Keratinocyte (primary cell): ENCODE measurements around the gene ABCG4. TPM values are rescaled to one million over a fixed set of nuclear protein-coding genes. Genes with fewer than 3 reads are reported as not detected.
"Not testable (repeated sequence)": the region's sequence is repeated elsewhere in the genome, so short reads cannot be mapped to it uniquely, and the experiment has no call there.

Experiments
- DNase-seq: peaks from one replicate; pipeline ENCODE4 v3.0.0-alpha.2; 2011; ENCODE audit warnings: low read depth, missing footprints, low spot score
- FAIRE-seq: peaks from 2 replicates; lab custom pipeline; 2011; peaks lifted over from hg19 to GRCh38; lab: Jason Lieb, UNC
- H2AFZ ChIP-seq: 2 replicates; pipeline ENCODE4 v1.6.0; 2012; ENCODE audit warnings: low read length, control low read depth, inconsistent platforms; ENCODE audit not compliant: control insufficient read depth
- H3K27ac ChIP-seq: 2 replicates; pipeline ENCODE4 v1.5.1; 2011; ENCODE audit warnings: low read length; ENCODE audit not compliant: control insufficient read depth, insufficient read depth
- H3K27me3 ChIP-seq: 3 replicates; pipeline ENCODE4 v1.6.0; 2011; ENCODE audit warnings: low read length; ENCODE audit not compliant: control insufficient read depth, insufficient read depth; ENCODE audit errors: extremely low read depth
- H3K36me3 ChIP-seq, 2 experiments: 2 replicates in 1 of 2; 3 replicates in 1 of 2; pipeline ENCODE4 v1.5.1; 2011; ENCODE audit warnings: low read length in 2 of 2, mild to moderate bottlenecking in 1 of 2; ENCODE audit not compliant: control insufficient read depth in 2 of 2, insufficient read depth in 2 of 2; ENCODE audit errors: extremely low read depth in 1 of 2
- H3K4me1 ChIP-seq: 3 replicates; pipeline ENCODE4 v1.5.1; 2011; ENCODE audit warnings: low read length; ENCODE audit not compliant: control insufficient read depth, insufficient read depth; ENCODE audit errors: extremely low read depth
- H3K4me2 ChIP-seq: 3 replicates; pipeline ENCODE4 v1.6.0; 2011; ENCODE audit warnings: low read depth, low read length; ENCODE audit not compliant: control insufficient read depth, insufficient read depth; ENCODE audit errors: extremely low read depth
- H3K4me3 ChIP-seq, 3 experiments: fragments of 200-600 bp in 1 of 3; sonication (generic) in 1 of 3; 2 replicates in 2 of 3; 3 replicates in 1 of 3; pipeline ENCODE4 v1.5.1; 2011 to 2016; ENCODE audit warnings: low read length in 3 of 3, mild to moderate bottlenecking in 3 of 3, control low read depth in 2 of 3, inconsistent platforms in 1 of 3, low read depth in 1 of 3, mixed read lengths in 1 of 3, mixed run types in 1 of 3, moderate library complexity in 1 of 3; ENCODE audit not compliant: control insufficient read depth in 2 of 3, insufficient read depth in 2 of 3; ENCODE audit errors: extremely low read depth in 1 of 3
- H3K79me2 ChIP-seq: 2 replicates; pipeline ENCODE4 v1.6.0; 2012; ENCODE audit warnings: low read length; ENCODE audit not compliant: control insufficient read depth, insufficient read depth
- H3K9ac ChIP-seq: 3 replicates; pipeline ENCODE4 v1.6.0; 2011; ENCODE audit warnings: low read length; ENCODE audit not compliant: control insufficient read depth, insufficient read depth; ENCODE audit errors: extremely low read depth
- H3K9me1 ChIP-seq: 3 replicates; pipeline ENCODE4 v1.6.0; 2011; ENCODE audit warnings: low read length; ENCODE audit not compliant: control insufficient read depth, insufficient read depth; ENCODE audit errors: extremely low read depth
- H3K9me3 ChIP-seq: 2 replicates; pipeline ENCODE4 v1.5.1; 2012; ENCODE audit warnings: low read depth, low read length; ENCODE audit not compliant: control insufficient read depth
- H4K20me1 ChIP-seq: 3 replicates; pipeline ENCODE4 v1.6.0; 2011; ENCODE audit warnings: low read length; ENCODE audit not compliant: control insufficient read depth, insufficient read depth; ENCODE audit errors: extremely low read depth
- EZH2 ChIP-seq: IDR thresholded peaks from one replicate; pipeline ENCODE4 v1.6.1; 2012; ENCODE audit warnings: inconsistent platforms, mild to moderate bottlenecking, low read length, moderate library complexity
- dilution Hi-C: fragments of 300-500 bp; cut with MboI; formaldehyde crosslinking; loops from one replicate; pipeline ENCODE4 v1.7.0; 2020; ENCODE audit warnings: low sequenced_read_pairs; ENCODE audit not compliant: extremely low pct_ligation_motif_present
- polyA plus RNA-seq, 5 experiments: library from polyadenylated mRNA; depleted of rRNA in 3 of 5; stranded (reverse) in 3 of 5; stranded (forward) in 1 of 5; unstranded in 1 of 5; fragments of >200 nt; gene quantifications; 1 replicate in 1 of 5; 2 replicates in 3 of 5; 3 replicates in 1 of 5; pipeline versions ENCODE4 v1.2.1 to v1.2.3, GENCODE V29; 2011 to 2012; ENCODE audit warnings: missing spikeins in 2 of 5, low read depth in 1 of 5, low replicate concordance in 1 of 5
- TF ChIP-seq, protein P1 (sequence below), 3 experiments: IDR thresholded peaks in 1 of 3; conservative IDR thresholded peaks in 1 of 3; optimal IDR thresholded peaks in 1 of 3; 2 replicates in 2 of 3; 3 replicates in 1 of 3; pipeline versions ENCODE3 to v1.5.1; 2011; ENCODE audit warnings: low read length in 3 of 3, mild to moderate bottlenecking in 3 of 3, moderate library complexity in 2 of 3, control low read depth in 1 of 3, inconsistent platforms in 1 of 3; ENCODE audit not compliant: insufficient read depth in 2 of 3; ENCODE audit errors: extremely low read depth in 1 of 3

Gene ABCG4
- polyA plus RNA-seq, 1 donor (not counting 4 experiments of a cell fraction or from before 2014, with no cell fraction given), result 0.14 TPM

DNA sequence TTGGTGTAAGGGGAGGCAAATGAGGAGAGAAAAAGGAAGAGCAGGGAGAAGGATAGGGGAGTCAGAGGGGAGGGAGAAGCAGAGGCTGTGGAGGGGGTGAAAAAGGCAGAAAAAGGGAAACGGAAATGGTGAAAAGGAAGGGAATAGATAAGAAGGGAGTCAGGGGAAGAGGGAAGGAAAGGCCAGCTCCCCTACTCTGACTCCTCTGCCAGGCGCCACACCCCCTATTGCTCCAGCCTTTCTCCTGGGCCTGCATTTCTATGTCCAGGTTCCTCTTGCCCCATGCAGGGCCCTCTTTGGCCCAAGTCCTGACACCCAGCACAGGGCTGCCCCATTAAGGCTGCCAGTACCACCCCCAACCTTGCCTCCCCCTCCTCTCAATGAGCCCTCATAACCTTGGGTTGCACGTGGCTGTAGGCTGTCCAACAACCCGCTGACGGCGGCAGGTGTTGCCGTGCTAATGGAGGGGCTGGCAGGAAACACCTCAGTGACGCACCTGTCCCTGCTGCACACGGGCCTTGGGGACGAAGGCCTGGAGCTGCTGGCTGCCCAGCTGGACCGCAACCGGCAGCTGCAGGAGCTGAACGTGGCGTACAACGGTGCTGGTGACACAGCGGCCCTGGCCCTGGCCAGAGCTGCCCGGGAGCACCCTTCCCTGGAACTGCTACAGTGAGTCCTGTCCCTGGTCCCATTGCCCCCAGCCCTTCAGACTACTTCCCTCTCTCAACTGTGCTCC lies 33.0 kb downstream of the ABCG4 start:
- TF ChIP-seq, protein P1, sequence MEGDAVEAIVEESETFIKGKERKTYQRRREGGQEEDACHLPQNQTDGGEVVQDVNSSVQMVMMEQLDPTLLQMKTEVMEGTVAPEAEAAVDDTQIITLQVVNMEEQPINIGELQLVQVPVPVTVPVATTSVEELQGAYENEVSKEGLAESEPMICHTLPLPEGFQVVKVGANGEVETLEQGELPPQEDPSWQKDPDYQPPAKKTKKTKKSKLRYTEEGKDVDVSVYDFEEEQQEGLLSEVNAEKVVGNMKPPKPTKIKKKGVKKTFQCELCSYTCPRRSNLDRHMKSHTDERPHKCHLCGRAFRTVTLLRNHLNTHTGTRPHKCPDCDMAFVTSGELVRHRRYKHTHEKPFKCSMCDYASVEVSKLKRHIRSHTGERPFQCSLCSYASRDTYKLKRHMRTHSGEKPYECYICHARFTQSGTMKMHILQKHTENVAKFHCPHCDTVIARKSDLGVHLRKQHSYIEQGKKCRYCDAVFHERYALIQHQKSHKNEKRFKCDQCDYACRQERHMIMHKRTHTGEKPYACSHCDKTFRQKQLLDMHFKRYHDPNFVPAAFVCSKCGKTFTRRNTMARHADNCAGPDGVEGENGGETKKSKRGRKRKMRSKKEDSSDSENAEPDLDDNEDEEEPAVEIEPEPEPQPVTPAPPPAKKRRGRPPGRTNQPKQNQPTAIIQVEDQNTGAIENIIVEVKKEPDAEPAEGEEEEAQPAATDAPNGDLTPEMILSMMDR (optimal IDR thresholded peaks at IDR 0.05 in 1 of 3, IDR thresholded peaks at IDR 0.05 in 1 of 3, conservative IDR thresholded peaks at IDR 0.05 in 1 of 3; ENCODE audit: extremely low read depth in 1 of 3, insufficient read depth in 2 of 3, low read length in 3 of 3), result no peak
- TF ChIP-seq EZH2, result no peak
- Histone ChIP-seq H3K27ac (no peak overlapping the region), H3K9me3 (no peaks in the 10 kb centered on the region), H3K79me2 (no peaks in the 10 kb centered on the region), H3K4me2 (no peak overlapping the region), H3K4me3 (no peak overlapping the region), H3K9me1 (no peaks in the 10 kb centered on the region), H2AFZ (no peak overlapping the region), H3K4me1 (peaks cover 5% of the 10 kb centered on the region), H3K9ac (no peak overlapping the region), H4K20me1 (no peaks in the 10 kb centered on the region), H3K27me3 (peaks cover 6% of the 10 kb centered on the region), H3K36me3 (peaks cover 0 to 5% of the 10 kb centered on the region in 2 experiments)
- dilution Hi-C loops, result no loop called here
- FAIRE-seq, result no peak
- no peak for DNase-seq

DNA sequence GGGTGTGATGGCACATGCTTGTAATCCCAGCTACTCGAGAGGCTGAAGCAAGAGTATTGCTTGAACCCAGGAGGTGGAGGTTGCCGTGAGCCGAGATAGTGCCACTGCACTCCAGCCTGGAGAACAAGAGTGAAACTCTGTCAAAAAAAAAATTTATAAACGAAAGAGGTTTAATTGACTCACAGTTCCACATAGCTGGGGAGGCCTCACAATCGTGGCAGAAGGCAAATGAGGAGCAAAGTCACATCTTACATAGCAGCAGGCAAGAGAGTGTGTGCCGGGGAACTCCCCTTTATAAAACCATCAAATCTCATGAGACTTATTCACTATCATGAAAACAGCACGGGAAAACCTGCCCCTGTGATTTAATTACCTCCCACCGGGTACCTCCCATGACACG lies 35.5 kb downstream of the ABCG4 start:
- H3K27me3 ChIP-seq, result peaks cover 14% of the 10 kb centered on the region
- dilution Hi-C loops, H3K9ac ChIP-seq, H3K4me2 ChIP-seq, H3K4me3 ChIP-seq, H3K27ac ChIP-seq, DNase-seq, H3K36me3 ChIP-seq, H2AFZ ChIP-seq, H3K4me1 ChIP-seq, H3K9me3 ChIP-seq, FAIRE-seq, H4K20me1 ChIP-seq, H3K79me2 ChIP-seq, H3K9me1 ChIP-seq: not testable (repeated sequence)
